ENCODE results near the gene PRMT2. TPM values are rescaled to one million over a fixed set of nuclear protein-coding genes. Genes with fewer than 3 reads are reported as not detected.

Gene PRMT2
- total and polyA plus RNA-seq, 2 experiments from 2014 or later: 51.9 to 56.9 TPM

DNA sequence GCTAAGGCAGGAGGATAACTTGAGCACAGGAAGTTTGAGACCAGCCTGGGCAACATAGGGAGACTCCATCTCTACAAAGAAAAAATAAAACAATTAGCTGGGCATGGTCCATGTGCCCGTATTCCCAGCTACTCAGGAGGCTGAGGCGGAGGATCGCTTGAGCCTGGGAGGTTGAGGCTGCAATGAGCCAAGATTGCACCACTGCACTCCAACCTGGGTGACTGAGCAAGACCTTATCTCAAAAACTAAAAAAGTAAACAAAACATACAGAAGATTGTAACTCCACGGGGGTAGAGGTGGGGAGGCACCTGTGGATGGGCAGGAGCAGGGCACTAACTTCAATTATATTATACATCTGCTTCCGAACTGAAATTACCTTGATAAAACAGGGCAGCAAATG lies 35.2 kb upstream of the PRMT2 start:
- Histone ChIP-seq H3K79me2 (replicated peaks; ENCODE audit: insufficient read depth) (no peaks in the 10 kb centered on the region), H2AFZ (no peak overlapping the region), H3K27ac (ENCODE audit: low read depth) (no peak overlapping the region), H3F3A (replicated peaks; ENCODE audit: low read depth) (no peaks in the 10 kb centered on the region), H3K27me3 (ENCODE audit: insufficient read depth) (no peaks in the 10 kb centered on the region), H4K20me1 (replicated peaks; ENCODE audit: insufficient read depth) (no peaks in the 10 kb centered on the region), H3K4me1 (ENCODE audit: insufficient read depth) (peaks cover 27% of the 10 kb centered on the region), H3K4me3 (no peak overlapping the region), H3K9me2 (ENCODE audit: insufficient read depth) (no peaks in the 10 kb centered on the region; the same call in 1 of the 2 replicates), H3K36me3 (ENCODE audit: insufficient read depth) (no peaks in the 10 kb centered on the region), H3K4me2 (no peak overlapping the region)
- Mint-ChIP-seq H3K36me3 (ENCODE audit: low read depth) (no peaks in the 10 kb centered on the region), H3K9me3 (peaks cover 13% of the 10 kb centered on the region), H3K27me3 (ENCODE audit: insufficient read depth, low read depth, poor library complexity) (no peaks in the 10 kb centered on the region), H3K4me1 (peaks cover 28% of the 10 kb centered on the region), H3K27ac (no peak overlapping the region), H3K4me3 (no peak overlapping the region)
- no peak for ATAC-seq
- DNase-seq (ENCODE audit: low spot score): no peak
- TF ChIP-seq, protein P1, sequence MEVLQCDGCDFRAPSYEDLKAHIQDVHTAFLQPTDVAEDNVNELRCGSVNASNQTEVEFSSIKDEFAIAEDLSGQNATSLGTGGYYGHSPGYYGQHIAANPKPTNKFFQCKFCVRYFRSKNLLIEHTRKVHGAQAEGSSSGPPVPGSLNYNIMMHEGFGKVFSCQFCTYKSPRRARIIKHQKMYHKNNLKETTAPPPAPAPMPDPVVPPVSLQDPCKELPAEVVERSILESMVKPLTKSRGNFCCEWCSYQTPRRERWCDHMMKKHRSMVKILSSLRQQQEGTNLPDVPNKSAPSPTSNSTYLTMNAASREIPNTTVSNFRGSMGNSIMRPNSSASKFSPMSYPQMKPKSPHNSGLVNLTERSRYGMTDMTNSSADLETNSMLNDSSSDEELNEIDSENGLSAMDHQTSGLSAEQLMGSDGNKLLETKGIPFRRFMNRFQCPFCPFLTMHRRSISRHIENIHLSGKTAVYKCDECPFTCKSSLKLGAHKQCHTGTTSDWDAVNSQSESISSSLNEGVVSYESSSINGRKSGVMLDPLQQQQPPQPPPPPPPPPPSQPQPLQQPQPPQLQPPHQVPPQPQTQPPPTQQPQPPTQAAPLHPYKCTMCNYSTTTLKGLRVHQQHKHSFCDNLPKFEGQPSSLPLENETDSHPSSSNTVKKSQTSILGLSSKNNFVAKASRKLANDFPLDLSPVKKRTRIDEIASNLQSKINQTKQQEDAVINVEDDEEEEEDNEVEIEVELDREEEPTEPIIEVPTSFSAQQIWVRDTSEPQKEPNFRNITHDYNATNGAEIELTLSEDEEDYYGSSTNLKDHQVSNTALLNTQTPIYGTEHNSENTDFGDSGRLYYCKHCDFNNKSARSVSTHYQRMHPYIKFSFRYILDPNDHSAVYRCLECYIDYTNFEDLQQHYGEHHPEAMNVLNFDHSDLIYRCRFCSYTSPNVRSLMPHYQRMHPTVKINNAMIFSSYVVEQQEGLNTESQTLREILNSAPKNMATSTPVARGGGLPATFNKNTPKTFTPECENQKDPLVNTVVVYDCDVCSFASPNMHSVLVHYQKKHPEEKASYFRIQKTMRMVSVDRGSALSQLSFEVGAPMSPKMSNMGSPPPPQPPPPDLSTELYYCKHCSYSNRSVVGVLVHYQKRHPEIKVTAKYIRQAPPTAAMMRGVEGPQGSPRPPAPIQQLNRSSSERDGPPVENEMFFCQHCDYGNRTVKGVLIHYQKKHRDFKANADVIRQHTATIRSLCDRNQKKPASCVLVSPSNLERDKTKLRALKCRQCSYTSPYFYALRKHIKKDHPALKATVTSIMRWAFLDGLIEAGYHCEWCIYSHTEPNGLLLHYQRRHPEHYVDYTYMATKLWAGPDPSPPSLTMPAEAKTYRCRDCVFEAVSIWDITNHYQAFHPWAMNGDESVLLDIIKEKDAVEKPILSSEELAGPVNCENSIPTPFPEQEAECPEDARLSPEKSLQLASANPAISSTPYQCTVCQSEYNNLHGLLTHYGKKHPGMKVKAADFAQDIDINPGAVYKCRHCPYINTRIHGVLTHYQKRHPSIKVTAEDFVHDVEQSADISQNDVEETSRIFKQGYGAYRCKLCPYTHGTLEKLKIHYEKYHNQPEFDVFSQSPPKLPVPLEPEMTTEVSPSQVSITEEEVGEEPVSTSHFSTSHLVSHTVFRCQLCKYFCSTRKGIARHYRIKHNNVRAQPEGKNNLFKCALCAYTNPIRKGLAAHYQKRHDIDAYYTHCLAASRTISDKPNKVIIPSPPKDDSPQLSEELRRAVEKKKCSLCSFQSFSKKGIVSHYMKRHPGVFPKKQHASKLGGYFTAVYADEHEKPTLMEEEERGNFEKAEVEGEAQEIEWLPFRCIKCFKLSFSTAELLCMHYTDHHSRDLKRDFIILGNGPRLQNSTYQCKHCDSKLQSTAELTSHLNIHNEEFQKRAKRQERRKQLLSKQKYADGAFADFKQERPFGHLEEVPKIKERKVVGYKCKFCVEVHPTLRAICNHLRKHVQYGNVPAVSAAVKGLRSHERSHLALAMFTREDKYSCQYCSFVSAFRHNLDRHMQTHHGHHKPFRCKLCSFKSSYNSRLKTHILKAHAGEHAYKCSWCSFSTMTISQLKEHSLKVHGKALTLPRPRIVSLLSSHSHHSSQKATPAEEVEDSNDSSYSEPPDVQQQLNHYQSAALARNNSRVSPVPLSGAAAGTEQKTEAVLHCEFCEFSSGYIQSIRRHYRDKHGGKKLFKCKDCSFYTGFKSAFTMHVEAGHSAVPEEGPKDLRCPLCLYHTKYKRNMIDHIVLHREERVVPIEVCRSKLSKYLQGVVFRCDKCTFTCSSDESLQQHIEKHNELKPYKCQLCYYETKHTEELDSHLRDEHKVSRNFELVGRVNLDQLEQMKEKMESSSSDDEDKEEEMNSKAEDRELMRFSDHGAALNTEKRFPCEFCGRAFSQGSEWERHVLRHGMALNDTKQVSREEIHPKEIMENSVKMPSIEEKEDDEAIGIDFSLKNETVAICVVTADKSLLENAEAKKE (CRISPR knock-in tag; IDR thresholded peaks at IDR 0.05): no peak
- TF ChIP-seq POLR2AphosphoS5 (IDR thresholded peaks at IDR 0.05; ENCODE audit: low read depth) (no peak), EZH2phosphoT487 (IDR thresholded peaks at IDR 0.05; ENCODE audit: unreplicated experiment) (no peak), EZH2 (IDR thresholded peaks at IDR 0.05; ENCODE audit: low read depth, unreplicated experiment) (no peak), JUNB (IDR thresholded peaks at IDR 0.05; ENCODE audit: unreplicated experiment) (no peak), NANOG (IDR thresholded peaks at IDR 0.05; ENCODE audit: borderline replicate concordance) (no peak), STAT1 (IDR thresholded peaks at IDR 0.05; ENCODE audit: unreplicated experiment) (no peak), ZNF114 (CRISPR knock-in tag; IDR thresholded peaks at IDR 0.05) (no peak), CREB1 (CRISPR knock-in tag; IDR thresholded peaks at IDR 0.05; ENCODE audit: low read depth) (no peak), ZNF331 (CRISPR knock-in tag; IDR thresholded peaks at IDR 0.05; ENCODE audit: low read depth) (no peak)
- TF ChIP-seq, protein P2, sequence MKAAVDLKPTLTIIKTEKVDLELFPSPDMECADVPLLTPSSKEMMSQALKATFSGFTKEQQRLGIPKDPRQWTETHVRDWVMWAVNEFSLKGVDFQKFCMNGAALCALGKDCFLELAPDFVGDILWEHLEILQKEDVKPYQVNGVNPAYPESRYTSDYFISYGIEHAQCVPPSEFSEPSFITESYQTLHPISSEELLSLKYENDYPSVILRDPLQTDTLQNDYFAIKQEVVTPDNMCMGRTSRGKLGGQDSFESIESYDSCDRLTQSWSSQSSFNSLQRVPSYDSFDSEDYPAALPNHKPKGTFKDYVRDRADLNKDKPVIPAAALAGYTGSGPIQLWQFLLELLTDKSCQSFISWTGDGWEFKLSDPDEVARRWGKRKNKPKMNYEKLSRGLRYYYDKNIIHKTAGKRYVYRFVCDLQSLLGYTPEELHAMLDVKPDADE (IDR thresholded peaks at IDR 0.05): no peak
- TF ChIP-seq, protein P3, sequence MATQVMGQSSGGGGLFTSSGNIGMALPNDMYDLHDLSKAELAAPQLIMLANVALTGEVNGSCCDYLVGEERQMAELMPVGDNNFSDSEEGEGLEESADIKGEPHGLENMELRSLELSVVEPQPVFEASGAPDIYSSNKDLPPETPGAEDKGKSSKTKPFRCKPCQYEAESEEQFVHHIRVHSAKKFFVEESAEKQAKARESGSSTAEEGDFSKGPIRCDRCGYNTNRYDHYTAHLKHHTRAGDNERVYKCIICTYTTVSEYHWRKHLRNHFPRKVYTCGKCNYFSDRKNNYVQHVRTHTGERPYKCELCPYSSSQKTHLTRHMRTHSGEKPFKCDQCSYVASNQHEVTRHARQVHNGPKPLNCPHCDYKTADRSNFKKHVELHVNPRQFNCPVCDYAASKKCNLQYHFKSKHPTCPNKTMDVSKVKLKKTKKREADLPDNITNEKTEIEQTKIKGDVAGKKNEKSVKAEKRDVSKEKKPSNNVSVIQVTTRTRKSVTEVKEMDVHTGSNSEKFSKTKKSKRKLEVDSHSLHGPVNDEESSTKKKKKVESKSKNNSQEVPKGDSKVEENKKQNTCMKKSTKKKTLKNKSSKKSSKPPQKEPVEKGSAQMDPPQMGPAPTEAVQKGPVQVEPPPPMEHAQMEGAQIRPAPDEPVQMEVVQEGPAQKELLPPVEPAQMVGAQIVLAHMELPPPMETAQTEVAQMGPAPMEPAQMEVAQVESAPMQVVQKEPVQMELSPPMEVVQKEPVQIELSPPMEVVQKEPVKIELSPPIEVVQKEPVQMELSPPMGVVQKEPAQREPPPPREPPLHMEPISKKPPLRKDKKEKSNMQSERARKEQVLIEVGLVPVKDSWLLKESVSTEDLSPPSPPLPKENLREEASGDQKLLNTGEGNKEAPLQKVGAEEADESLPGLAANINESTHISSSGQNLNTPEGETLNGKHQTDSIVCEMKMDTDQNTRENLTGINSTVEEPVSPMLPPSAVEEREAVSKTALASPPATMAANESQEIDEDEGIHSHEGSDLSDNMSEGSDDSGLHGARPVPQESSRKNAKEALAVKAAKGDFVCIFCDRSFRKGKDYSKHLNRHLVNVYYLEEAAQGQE (IDR thresholded peaks at IDR 0.05; ENCODE audit: unreplicated experiment): no peak
- TF ChIP-seq, protein P4, sequence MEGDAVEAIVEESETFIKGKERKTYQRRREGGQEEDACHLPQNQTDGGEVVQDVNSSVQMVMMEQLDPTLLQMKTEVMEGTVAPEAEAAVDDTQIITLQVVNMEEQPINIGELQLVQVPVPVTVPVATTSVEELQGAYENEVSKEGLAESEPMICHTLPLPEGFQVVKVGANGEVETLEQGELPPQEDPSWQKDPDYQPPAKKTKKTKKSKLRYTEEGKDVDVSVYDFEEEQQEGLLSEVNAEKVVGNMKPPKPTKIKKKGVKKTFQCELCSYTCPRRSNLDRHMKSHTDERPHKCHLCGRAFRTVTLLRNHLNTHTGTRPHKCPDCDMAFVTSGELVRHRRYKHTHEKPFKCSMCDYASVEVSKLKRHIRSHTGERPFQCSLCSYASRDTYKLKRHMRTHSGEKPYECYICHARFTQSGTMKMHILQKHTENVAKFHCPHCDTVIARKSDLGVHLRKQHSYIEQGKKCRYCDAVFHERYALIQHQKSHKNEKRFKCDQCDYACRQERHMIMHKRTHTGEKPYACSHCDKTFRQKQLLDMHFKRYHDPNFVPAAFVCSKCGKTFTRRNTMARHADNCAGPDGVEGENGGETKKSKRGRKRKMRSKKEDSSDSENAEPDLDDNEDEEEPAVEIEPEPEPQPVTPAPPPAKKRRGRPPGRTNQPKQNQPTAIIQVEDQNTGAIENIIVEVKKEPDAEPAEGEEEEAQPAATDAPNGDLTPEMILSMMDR (conservative IDR thresholded peaks at IDR 0.05; ENCODE audit: low read depth in 2 of 2): no peak

All from GM23338 (cell line).